ENCODE data around the gene MAML3. TPM values are rescaled to one million over a fixed set of nuclear protein-coding genes. Genes with fewer than 3 reads are reported as not detected.

MAML3 gene
- total and polyA plus RNA-seq, 5 donors from 2014 or later, result 0.11 to 1.1 (median 0.16) TPM; not detected in 1

- Mint-ChIP-seq H3K27me3 (peaks cover 18% of the 10 kb centered on the region), H3K27ac (no peak overlapping the region), H3K4me3 (no peak overlapping the region), H3K9me3 (peaks cover 0 to 2% (median 0%) of the 10 kb centered on the region in 7 donors), H3K36me3 (no peaks in the 10 kb centered on the region), H3K4me1 (peaks cover 0 to 11% (median 7%) of the 10 kb centered on the region in 4 donors)
- Histone ChIP-seq H3K4me3 (ENCODE audit: low read depth, low read length) (no peak overlapping the region), H3K27ac (ENCODE audit: insufficient read depth, low read length, poor library complexity, severe bottlenecking) (no peak overlapping the region), H3K9me3 (ENCODE audit: control insufficient read depth in 2 of 2, low read length in 2 of 2) (no peaks in the 10 kb centered on the region), H3K36me3 (ENCODE audit: control insufficient read depth, insufficient read depth, low read length) (no peaks in the 10 kb centered on the region), H3K27me3 (ENCODE audit: control insufficient read depth, insufficient read depth, low read length) (peaks cover 10% of the 10 kb centered on the region), H3K4me1 (ENCODE audit: control insufficient read depth, insufficient read depth, low read length, poor library complexity, severe bottlenecking) (no peaks in the 10 kb centered on the region)
- no peak for ATAC-seq (ENCODE audit: low read depth in 2 of 2)
- no peak for DNase-seq
Observed at GRCh38 chr4:140125374-140125773, 28.6 kb downstream of the MAML3 start.

- peaks cover 0 to 2% (median 0%) of the 10 kb centered on the region in 7 donors for H3K9me3 Mint-ChIP-seq
Observed at GRCh38 chr4:140123666-140124377, 30.2 kb downstream of the MAML3 start.

DNA sequence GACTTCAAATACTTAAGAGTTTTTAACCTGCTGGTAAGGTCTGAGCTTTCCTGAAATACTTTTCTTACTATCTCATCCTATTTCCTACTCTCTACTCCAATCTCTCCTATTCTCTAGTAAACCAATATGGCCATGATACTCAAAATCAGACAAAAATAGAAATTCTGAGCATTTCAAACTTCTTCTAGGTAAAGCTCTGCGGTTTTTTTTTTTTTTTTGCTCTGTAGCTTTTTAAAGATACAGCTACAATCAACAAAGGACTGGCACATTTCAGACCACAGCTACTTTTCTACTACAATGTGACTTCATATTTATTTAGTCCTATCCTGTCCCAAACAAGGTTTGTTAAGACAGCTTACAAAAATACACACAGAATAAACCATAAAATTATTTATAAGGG, 31.1 kb downstream of the MAML3 start:
- no peaks in the 10 kb centered on the region for H3K4me1 ChIP-seq (ENCODE audit: control insufficient read depth, insufficient read depth, low read length, poor library complexity, severe bottlenecking)
- H3K4me3 ChIP-seq (ENCODE audit: low read depth, low read length), result no peak overlapping the region
- H3K27ac Mint-ChIP-seq, result peak overlapping the region in 2 of 3 donors; percentile 11 to 70
- H3K4me3 Mint-ChIP-seq, result peak overlapping the region in 1 of 4 donors; percentile 17
- H3K27me3 ChIP-seq (ENCODE audit: control insufficient read depth, insufficient read depth, low read length), result peaks cover 10% of the 10 kb centered on the region
- H3K27me3 Mint-ChIP-seq, result peaks cover 14% of the 10 kb centered on the region
- H3K4me1 Mint-ChIP-seq, result peaks cover 0 to 13% (median 7%) of the 10 kb centered on the region in 4 donors
- H3K36me3 Mint-ChIP-seq, result no peaks in the 10 kb centered on the region
- H3K36me3 ChIP-seq (ENCODE audit: control insufficient read depth, insufficient read depth, low read length), result no peaks in the 10 kb centered on the region
- H3K27ac ChIP-seq (ENCODE audit: insufficient read depth, low read length, poor library complexity, severe bottlenecking), result no peak overlapping the region
- ATAC-seq (ENCODE audit: low read depth in 2 of 2) (no peak), DNase-seq (peak in 1 of 3 donors; percentile 49)
- H3K9me3 ChIP-seq (ENCODE audit: control insufficient read depth in 2 of 2, low read length in 2 of 2), result no peaks in the 10 kb centered on the region
- H3K9me3 Mint-ChIP-seq, result peaks cover 0 to 2% (median 0%) of the 10 kb centered on the region in 7 donors

More at GRCh38 chr4:140123666-140124377, 30.2 kb downstream of the MAML3 start:
- H3K36me3 ChIP-seq (ENCODE audit: control insufficient read depth, insufficient read depth, low read length), result no peaks in the 10 kb centered on the region
- H3K4me1 ChIP-seq (ENCODE audit: control insufficient read depth, insufficient read depth, low read length, poor library complexity, severe bottlenecking), result no peaks in the 10 kb centered on the region
- peaks cover 0 to 11% (median 7%) of the 10 kb centered on the region in 4 donors for H3K4me1 Mint-ChIP-seq
- no peak for ATAC-seq (ENCODE audit: low read depth in 2 of 2)
- H3K36me3 Mint-ChIP-seq, result no peaks in the 10 kb centered on the region
- DNase-seq, result no peak
- H3K9me3 ChIP-seq (ENCODE audit: control insufficient read depth in 2 of 2, low read length in 2 of 2), result no peaks in the 10 kb centered on the region
- peaks cover 10% of the 10 kb centered on the region for H3K27me3 ChIP-seq (ENCODE audit: control insufficient read depth, insufficient read depth, low read length)
- no peak overlapping the region for H3K4me3 ChIP-seq (ENCODE audit: low read depth, low read length)
- H3K27ac ChIP-seq (ENCODE audit: insufficient read depth, low read length, poor library complexity, severe bottlenecking), result no peak overlapping the region
- H3K27me3 Mint-ChIP-seq, result peaks cover 14% of the 10 kb centered on the region
- peak overlapping the region in 1 of 3 donors; percentile 47 for H3K27ac Mint-ChIP-seq
- H3K4me3 Mint-ChIP-seq, result peak overlapping the region in 1 of 4 donors; percentile 39

- no peaks in the 10 kb centered on the region for H3K9me3 ChIP-seq (ENCODE audit: control insufficient read depth in 2 of 2, low read length in 2 of 2)
- peaks cover 0 to 21% (median 12%) of the 10 kb centered on the region in 4 donors for H3K4me1 Mint-ChIP-seq
- peaks cover 0 to 2% (median 0%) of the 10 kb centered on the region in 7 donors for H3K9me3 Mint-ChIP-seq
- H3K4me1 ChIP-seq (ENCODE audit: control insufficient read depth, insufficient read depth, low read length, poor library complexity, severe bottlenecking), result no peaks in the 10 kb centered on the region
- peaks cover 14% of the 10 kb centered on the region for H3K27me3 Mint-ChIP-seq
- no peak overlapping the region for H3K27ac Mint-ChIP-seq
- no peaks in the 10 kb centered on the region for H3K36me3 ChIP-seq (ENCODE audit: control insufficient read depth, insufficient read depth, low read length)
- H3K36me3 Mint-ChIP-seq, result no peaks in the 10 kb centered on the region
- no peak overlapping the region for H3K4me3 Mint-ChIP-seq
- ATAC-seq (ENCODE audit: low read depth in 2 of 2) (no peak), DNase-seq (no peak)
- peaks cover 7% of the 10 kb centered on the region for H3K27me3 ChIP-seq (ENCODE audit: control insufficient read depth, insufficient read depth, low read length)
- H3K27ac ChIP-seq (ENCODE audit: insufficient read depth, low read length, poor library complexity, severe bottlenecking), result no peak overlapping the region
- no peak overlapping the region for H3K4me3 ChIP-seq (ENCODE audit: low read depth, low read length)
Observed at GRCh38 chr4:140121646-140122045, 32.3 kb downstream of the MAML3 start.

GRCh38 chr4:140118931-140119640, 34.9 kb downstream of the MAML3 start:
- DNase-seq, result no peak
- H3K27me3 Mint-ChIP-seq, result peaks cover 14% of the 10 kb centered on the region
- H3K36me3 ChIP-seq (ENCODE audit: control insufficient read depth, insufficient read depth, low read length), result no peaks in the 10 kb centered on the region
- H3K27ac Mint-ChIP-seq, result no peak overlapping the region
- H3K9me3 Mint-ChIP-seq, result peaks cover 0 to 2% (median 0%) of the 10 kb centered on the region in 7 donors
- peaks cover 2% of the 10 kb centered on the region for H3K27me3 ChIP-seq (ENCODE audit: control insufficient read depth, insufficient read depth, low read length)
- no peak overlapping the region for H3K4me3 ChIP-seq (ENCODE audit: low read depth, low read length)
- peaks cover 0 to 31% (median 19%) of the 10 kb centered on the region in 4 donors for H3K4me1 Mint-ChIP-seq
- no peaks in the 10 kb centered on the region for H3K9me3 ChIP-seq (ENCODE audit: control insufficient read depth in 2 of 2, low read length in 2 of 2)
- H3K4me3 Mint-ChIP-seq, result no peak overlapping the region
- ATAC-seq (ENCODE audit: low read depth in 2 of 2), result no peak
- no peaks in the 10 kb centered on the region for H3K4me1 ChIP-seq (ENCODE audit: control insufficient read depth, insufficient read depth, low read length, poor library complexity, severe bottlenecking)
- H3K27ac ChIP-seq (ENCODE audit: insufficient read depth, low read length, poor library complexity, severe bottlenecking), result no peak overlapping the region
- no peaks in the 10 kb centered on the region for H3K36me3 Mint-ChIP-seq

DNA sequence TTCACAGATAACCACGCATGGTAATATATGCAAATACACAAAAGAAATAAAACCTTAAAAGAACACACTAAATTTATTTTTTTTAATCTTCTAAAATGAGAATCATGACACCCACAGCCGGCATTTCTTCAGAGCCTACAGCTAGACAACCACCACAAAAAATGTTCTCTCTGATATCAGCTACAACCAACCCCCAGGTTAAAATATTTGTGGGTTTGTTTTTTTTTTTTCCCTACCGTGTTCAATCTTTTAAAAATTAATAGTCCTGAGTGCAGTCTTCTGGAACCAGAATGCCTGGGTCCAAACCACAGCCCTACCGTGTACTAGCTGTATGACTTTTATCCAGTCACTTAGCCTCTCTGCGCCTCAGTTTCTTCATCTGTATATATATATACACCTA, 36.0 kb downstream of the MAML3 start:
- Mint-ChIP-seq H3K27me3 (peaks cover 12% of the 10 kb centered on the region), H3K36me3 (no peaks in the 10 kb centered on the region), H3K4me1 (peaks cover 0 to 22% (median 15%) of the 10 kb centered on the region in 4 donors), H3K27ac (no peak overlapping the region), H3K9me3 (peaks cover 0 to 2% (median 0%) of the 10 kb centered on the region in 7 donors), H3K4me3 (no peak overlapping the region)
- DNase-seq, result no peak
- Histone ChIP-seq H3K9me3 (ENCODE audit: control insufficient read depth in 2 of 2, low read length in 2 of 2) (no peaks in the 10 kb centered on the region), H3K36me3 (ENCODE audit: control insufficient read depth, insufficient read depth, low read length) (no peaks in the 10 kb centered on the region), H3K27me3 (ENCODE audit: control insufficient read depth, insufficient read depth, low read length) (no peaks in the 10 kb centered on the region), H3K4me3 (ENCODE audit: low read depth, low read length) (no peak overlapping the region), H3K4me1 (ENCODE audit: control insufficient read depth, insufficient read depth, low read length, poor library complexity, severe bottlenecking) (no peaks in the 10 kb centered on the region), H3K27ac (ENCODE audit: insufficient read depth, low read length, poor library complexity, severe bottlenecking) (no peak overlapping the region)
- no peak for ATAC-seq (ENCODE audit: low read depth in 2 of 2)

DNA sequence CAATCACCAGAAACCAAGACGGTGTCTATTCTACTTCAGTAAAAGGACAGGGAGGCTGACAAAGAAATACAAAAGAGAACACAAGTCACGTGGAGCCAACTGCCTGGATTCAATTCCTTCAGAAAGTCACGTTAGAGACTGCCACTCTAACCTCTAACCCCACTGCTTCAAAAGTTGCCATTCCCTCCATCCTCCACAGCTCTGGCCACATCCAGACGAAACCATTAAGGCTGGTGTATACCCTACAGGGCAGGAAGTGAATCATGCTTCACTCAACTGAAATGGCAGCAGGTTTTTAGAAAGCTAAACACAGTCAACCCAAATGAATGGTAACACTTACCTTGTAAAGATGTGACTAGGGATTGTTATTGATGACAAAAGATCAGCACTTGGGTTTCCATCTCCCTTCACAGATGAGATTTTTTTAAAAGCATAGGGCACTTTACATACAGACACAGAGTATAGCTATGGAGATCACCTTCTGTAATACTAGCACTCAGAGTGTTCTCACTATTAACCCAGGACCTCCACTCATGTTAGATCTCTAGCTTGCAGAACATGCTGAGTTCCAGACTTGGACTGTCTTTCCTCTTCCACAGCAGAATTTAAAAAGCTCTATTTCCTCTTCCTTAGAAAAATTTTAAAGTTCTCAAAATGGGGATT, 37.4 kb downstream of the MAML3 start:
- H3K36me3 Mint-ChIP-seq, result no peaks in the 10 kb centered on the region
- no peaks in the 10 kb centered on the region for H3K9me3 ChIP-seq (ENCODE audit: control insufficient read depth in 2 of 2, low read length in 2 of 2)
- H3K4me3 ChIP-seq (ENCODE audit: low read depth, low read length), result no peak overlapping the region
- no peak overlapping the region for H3K27ac Mint-ChIP-seq
- H3K27ac ChIP-seq (ENCODE audit: insufficient read depth, low read length, poor library complexity, severe bottlenecking), result no peak overlapping the region
- peak in 1 of 3 donors; percentile 63 for DNase-seq
- H3K9me3 Mint-ChIP-seq, result peaks cover 0 to 3% (median 0%) of the 10 kb centered on the region in 7 donors
- H3K4me3 Mint-ChIP-seq, result no peak overlapping the region
- no peaks in the 10 kb centered on the region for H3K27me3 ChIP-seq (ENCODE audit: control insufficient read depth, insufficient read depth, low read length)
- no peaks in the 10 kb centered on the region for H3K36me3 ChIP-seq (ENCODE audit: control insufficient read depth, insufficient read depth, low read length)
- H3K27me3 Mint-ChIP-seq, result peaks cover 8% of the 10 kb centered on the region
- peaks cover 0 to 19% (median 12%) of the 10 kb centered on the region in 4 donors for H3K4me1 Mint-ChIP-seq
- no peaks in the 10 kb centered on the region for H3K4me1 ChIP-seq (ENCODE audit: control insufficient read depth, insufficient read depth, low read length, poor library complexity, severe bottlenecking)
- ATAC-seq (ENCODE audit: low read depth in 2 of 2), result peak; percentile 86 to 89

Measured in CD4-positive, CD25-positive, alpha-beta regulatory T cell (primary cell).